ENCODE measurements around the gene CYGB.

Gene CYGB

GRCh38 chr17:76550712-76551615 lies 13.5 kb upstream of the CYGB start:
- DNase-seq (ENCODE audit: low spot score) = no peak

- DNase-seq (ENCODE audit: low spot score) = no peak
Observed at GRCh38 chr17:76549539-76549938, 12.0 kb upstream of the CYGB start.

- no peak for DNase-seq (ENCODE audit: low spot score)
Observed at GRCh38 chr17:76549215-76549518, 11.7 kb upstream of the CYGB start.

GRCh38 chr17:76548378-76549214 lies 11.1 kb upstream of the CYGB start:
- no peak for DNase-seq (ENCODE audit: low spot score)

GRCh38 chr17:76547642-76548202 lies 10.2 kb upstream of the CYGB start:
- no peak for DNase-seq (ENCODE audit: low spot score)

GRCh38 chr17:76547183-76547641 lies 9.7 kb upstream of the CYGB start:
- DNase-seq (ENCODE audit: low spot score) = peak; percentile 65

- DNase-seq (ENCODE audit: low spot score) = no peak
Observed at GRCh38 chr17:76546556-76547182, 9.2 kb upstream of the CYGB start.

GRCh38 chr17:76545918-76546555 lies 8.5 kb upstream of the CYGB start:
- no peak for DNase-seq (ENCODE audit: low spot score)

- DNase-seq (ENCODE audit: low spot score) = no peak
Observed at GRCh38 chr17:76544546-76545365, 7.2 kb upstream of the CYGB start.

GRCh38 chr17:76543826-76544545 lies 6.5 kb upstream of the CYGB start:
- no peak for DNase-seq (ENCODE audit: low spot score)

- DNase-seq (ENCODE audit: low spot score) = no peak
Observed at GRCh38 chr17:76543482-76543825, 5.9 kb upstream of the CYGB start.

- no peak for DNase-seq (ENCODE audit: low spot score)
Observed at GRCh38 chr17:76542984-76543383, 5.5 kb upstream of the CYGB start.

GRCh38 chr17:76542566-76542971 lies 5.1 kb upstream of the CYGB start:
- no peak for DNase-seq (ENCODE audit: low spot score)

GRCh38 chr17:76541739-76542454 lies 4.4 kb upstream of the CYGB start:
- no peak for DNase-seq (ENCODE audit: low spot score)

- peak; percentile 98 for DNase-seq (ENCODE audit: low spot score)
Observed at GRCh38 chr17:76540381-76541300, 3.1 kb upstream of the CYGB start.

GRCh38 chr17:76539631-76540271 lies 2.2 kb upstream of the CYGB start, which contains the start of gene PRCD:
PRCD (plus strand) TSS chr17:76540044; CDS start chr17:76540142, 98 bp downstream.
- DNase-seq (ENCODE audit: low spot score) = no peak

- DNase-seq (ENCODE audit: low spot score) = no peak
Observed at GRCh38 chr17:76538941-76539570, 1.5 kb upstream of the CYGB start.
